Ovary (tissue), 3 donors: ENCODE measurements around the gene ROMO1.

ENCODE experiments used
- CTCF ChIP-seq, 3 donors: fragments of 450-650 bp in 2 of 3; fragments of 200-600 bp in 1 of 3; IDR thresholded peaks; one replicate each; pipeline versions ENCODE4 v1.5.1 to v1.8.0; 2016 to 2022; ENCODE audit warnings: antibody characterized with exemption in 3 of 3, mild to moderate bottlenecking in 1 of 3
- EP300 ChIP-seq: sonication (generic); formaldehyde crosslinking; IDR thresholded peaks from one replicate; pipeline ENCODE4 v1.6.1; 2017; ENCODE audit warnings: antibody characterized with exemption
- POLR2A ChIP-seq: fragments of 450-650 bp; IDR thresholded peaks from one replicate; pipeline ENCODE4 v1.6.1; 2017; ENCODE audit warnings: antibody characterized with exemption, mild to moderate bottlenecking, moderate library complexity
- donor health status: DM: no; HTN: no; CAD: no.

GRCh38 chr20:35695978-35696377 is 3.2 kb upstream of the ROMO1 start:
- TF ChIP-seq CTCF (IDR thresholded peaks at IDR 0.05), result no peak
- no peak for TF ChIP-seq POLR2A
- TF ChIP-seq EP300, result no peak
